WTC11 (cell line): ENCODE data around the gene ATP5ME. TPM values are rescaled to one million over a fixed set of nuclear protein-coding genes. Genes with fewer than 3 reads are reported as not detected.

Experiments
- ATAC-seq: fragments of 200-7000 bp; cut with Tn5 transposase; 2 replicates; pipeline ENCODE4 v1.10.0; 2021; ENCODE audit warnings: mild to moderate bottlenecking, moderate library complexity
- CTCF ChIA-PET: fragments of 300-600 bp; sonication (Branson Sonifier 250); formaldehyde crosslinking; loops from one replicate; lab custom pipeline; 2021; ENCODE audit warnings: antibody characterized with exemption; lab: Charles Lee
- POLR2A ChIA-PET: fragments of 350-600 bp; sonication (Branson Sonifier 250); formaldehyde crosslinking; loops from one replicate; lab custom pipeline; 2021; ENCODE audit warnings: antibody characterized with exemption; lab: Charles Lee
- DNase-seq: peaks from one replicate; pipeline ENCODE4 v3.0.0; 2021; ENCODE audit warnings: low spot score
- H3K27ac Mint-ChIP-seq: 2 replicates; pipeline ENCODE4 v1.8.0; 2021; ENCODE audit warnings: mixed read lengths
- H3K27me3 Mint-ChIP-seq: 2 replicates; pipeline ENCODE4 v1.8.0; 2021; ENCODE audit warnings: low read depth, mild to moderate bottlenecking, moderate library complexity, mixed read lengths
- H3K36me3 Mint-ChIP-seq: 2 replicates; pipeline ENCODE4 v1.8.0; 2021; ENCODE audit warnings: mixed read lengths
- H3K4me1 Mint-ChIP-seq: 2 replicates; pipeline ENCODE4 v1.8.0; 2022; ENCODE audit warnings: mixed read lengths
- H3K4me3 Mint-ChIP-seq: 2 replicates; pipeline ENCODE4 v1.8.0; 2021; ENCODE audit warnings: mild to moderate bottlenecking, moderate library complexity, mixed read lengths
- H3K9me3 Mint-ChIP-seq: 2 replicates; pipeline ENCODE4 v1.8.0; 2021; ENCODE audit warnings: mixed read lengths
- AR ChIP-seq: fragments of 250-450 bp; sonication (Bioruptor Pico); IDR thresholded peaks from 2 replicates; pipeline ENCODE4 v1.9.0; 2021; ENCODE audit warnings: mild to moderate bottlenecking
- ATF1 ChIP-seq: sonication (generic); formaldehyde crosslinking; IDR thresholded peaks from 2 replicates; pipeline ENCODE4 v1.8.1; 2023; ENCODE audit warnings: mild to moderate bottlenecking, moderate library complexity, missing genetic modification reagents
- ATF6 ChIP-seq: sonication (generic); formaldehyde crosslinking; IDR thresholded peaks from 2 replicates; pipeline ENCODE4 v1.8.1; 2023; ENCODE audit warnings: mild to moderate bottlenecking, missing genetic modification reagents
- ELF4 ChIP-seq: sonication (generic); formaldehyde crosslinking; IDR thresholded peaks from 2 replicates; pipeline ENCODE4 v1.8.1; 2022; ENCODE audit warnings: low read depth, mild to moderate bottlenecking, moderate library complexity, missing genetic modification reagents
- GTF2I ChIP-seq: fragments of 250-450 bp; sonication (Bioruptor Pico); conservative IDR thresholded peaks from 2 replicates; pipeline ENCODE4 v1.4.0; 2021; ENCODE audit warnings: mild to moderate bottlenecking
- HMGXB4 ChIP-seq: sonication (generic); formaldehyde crosslinking; IDR thresholded peaks from 2 replicates; pipeline ENCODE4 v1.8.1; 2023; ENCODE audit warnings: mild to moderate bottlenecking, moderate library complexity, missing genetic modification reagents
- IRF2 ChIP-seq: sonication (generic); formaldehyde crosslinking; IDR thresholded peaks from 2 replicates; pipeline ENCODE4 v1.8.0; 2022; ENCODE audit warnings: low read depth, missing genetic modification reagents, borderline replicate concordance
- MLX ChIP-seq: sonication (generic); formaldehyde crosslinking; IDR thresholded peaks from 2 replicates; pipeline ENCODE4 v1.8.1; 2023; ENCODE audit warnings: mild to moderate bottlenecking, missing genetic modification reagents, moderate library complexity
- NFATC4 ChIP-seq: fragments of 250-450 bp; sonication (Bioruptor Pico); IDR thresholded peaks from 2 replicates; pipeline ENCODE4 v1.9.0; 2021; ENCODE audit warnings: mild to moderate bottlenecking
- NFE2L1 ChIP-seq: sonication (generic); formaldehyde crosslinking; IDR thresholded peaks from 2 replicates; pipeline ENCODE4 v1.8.1; 2023; ENCODE audit warnings: missing genetic modification reagents
- NFYB ChIP-seq: sonication (generic); formaldehyde crosslinking; conservative IDR thresholded peaks from 2 replicates; pipeline ENCODE4 v1.8.0; 2022; ENCODE audit warnings: low read depth, missing genetic modification reagents
- NR1H2 ChIP-seq: sonication (generic); formaldehyde crosslinking; IDR thresholded peaks from 2 replicates; pipeline ENCODE4 v1.9.0; 2021; ENCODE audit warnings: mild to moderate bottlenecking, moderate library complexity, missing genetic modification reagents
- PRDM15 ChIP-seq: sonication (generic); formaldehyde crosslinking; IDR thresholded peaks from 2 replicates; pipeline ENCODE4 v1.8.0; 2022; ENCODE audit warnings: missing genetic modification reagents
- RELA ChIP-seq: sonication (generic); formaldehyde crosslinking; IDR thresholded peaks from 2 replicates; pipeline ENCODE4 v1.8.1; 2022; ENCODE audit warnings: missing genetic modification reagents, mild to moderate bottlenecking, borderline replicate concordance
- SMAD4 ChIP-seq: sonication (generic); formaldehyde crosslinking; IDR thresholded peaks from 2 replicates; pipeline ENCODE4 v1.8.0; 2022; ENCODE audit warnings: mild to moderate bottlenecking, missing genetic modification reagents
- STAT6 ChIP-seq: sonication (generic); formaldehyde crosslinking; conservative IDR thresholded peaks from 2 replicates; pipeline ENCODE4 v1.8.1; 2023; ENCODE audit warnings: mild to moderate bottlenecking, low read depth, missing genetic modification reagents, moderate library complexity
- TCF7 ChIP-seq: sonication (generic); formaldehyde crosslinking; IDR thresholded peaks from 2 replicates; pipeline ENCODE4 v1.8.0; 2022; ENCODE audit warnings: mild to moderate bottlenecking, low read depth, missing genetic modification reagents, moderate library complexity
- USF1 ChIP-seq: sonication (generic); formaldehyde crosslinking; IDR thresholded peaks from 2 replicates; pipeline ENCODE4 v1.8.0; 2022; ENCODE audit warnings: mild to moderate bottlenecking, missing genetic modification reagents
- ZNF416 ChIP-seq: fragments of 250-450 bp; sonication (Bioruptor Pico); IDR thresholded peaks from 2 replicates; pipeline ENCODE4 v1.9.0; 2021; ENCODE audit warnings: mild to moderate bottlenecking, inconsistent platforms
- total RNA-seq: library from RNA; stranded (reverse); gene quantifications from 3 replicates; pipeline ENCODE4 v1.2.3, GENCODE V29; 2021

Gene ATP5ME
- total RNA-seq, 1 experiment from 2014 or later: 468 TPM

- POLR2A ChIA-PET: no interaction called here
- Mint-ChIP-seq H3K4me1 (no peaks in the 10 kb centered on the region), H3K9me3 (peaks cover 21% of the 10 kb centered on the region), H3K36me3 (no peaks in the 10 kb centered on the region; the same call in 1 of the 2 replicates), H3K27me3 (no peaks in the 10 kb centered on the region; the same call in 1 of the 2 replicates), H3K27ac (no peak overlapping the region), H3K4me3 (no peak overlapping the region)
- DNase-seq: peak; percentile 10
- CTCF ChIA-PET: no interaction called here
- ATAC-seq: no peak
- TF ChIP-seq NFATC4 (CRISPR knock-in tag) (no peak), AR (CRISPR knock-in tag) (no peak), RELA (CRISPR knock-in tag) (no peak)
Observed at GRCh38 chr4:637536-638280, 36.4 kb downstream of the ATP5ME start.

GRCh38 chr4:636628-637159 lies 37.4 kb downstream of the ATP5ME start:
- H3K36me3 Mint-ChIP-seq: peaks cover 3% of the 10 kb centered on the region; the same call in 1 of the 2 replicates
- DNase-seq: peak; percentile 11
- no peak overlapping the region for H3K27ac Mint-ChIP-seq
- H3K4me1 Mint-ChIP-seq: no peaks in the 10 kb centered on the region
- CTCF ChIA-PET: no interaction called here
- H3K9me3 Mint-ChIP-seq: peaks cover 26% of the 10 kb centered on the region
- peaks cover 3% of the 10 kb centered on the region for H3K27me3 Mint-ChIP-seq
- no peak for ATAC-seq
- POLR2A ChIA-PET: no interaction called here
- no peak overlapping the region for H3K4me3 Mint-ChIP-seq
- TF ChIP-seq IRF2 (CRISPR knock-in tag) (no peak), NR1H2 (CRISPR knock-in tag) (no peak), USF1 (no peak), GTF2I (CRISPR knock-in tag) (no peak), STAT6 (no peak), MLX (CRISPR knock-in tag) (no peak), ZNF416 (no peak), NFE2L1 (CRISPR knock-in tag) (no peak), PRDM15 (CRISPR knock-in tag) (no peak), ATF1 (CRISPR knock-in tag) (no peak), NFATC4 (CRISPR knock-in tag) (no peak), TCF7 (CRISPR knock-in tag) (no peak), NFYB (CRISPR knock-in tag) (no peak), HMGXB4 (CRISPR knock-in tag) (no peak), SMAD4 (CRISPR knock-in tag) (no peak), ATF6 (CRISPR knock-in tag) (no peak), ELF4 (CRISPR knock-in tag) (no peak)
